HG03460 (cell line): ENCODE measurements around the gene MTSS2.
"Not testable (repeated sequence)": the region's sequence is repeated elsewhere in the genome, so short reads cannot be mapped to it uniquely, and the experiment has no call there.

Experiments used
- ATAC-seq: cut with Tn5 transposase; IDR thresholded peaks from one replicate; pipeline ENCODE4 v1.9.1; 2021; ENCODE audit not compliant: unreplicated experiment

MTSS2 gene

GRCh38 chr16:70656712-70657263 is 29.1 kb downstream of the MTSS2 start:
- ATAC-seq, result no peak

GRCh38 chr16:70656065-70656711 is 29.7 kb downstream of the MTSS2 start:
- no peak for ATAC-seq

DNA sequence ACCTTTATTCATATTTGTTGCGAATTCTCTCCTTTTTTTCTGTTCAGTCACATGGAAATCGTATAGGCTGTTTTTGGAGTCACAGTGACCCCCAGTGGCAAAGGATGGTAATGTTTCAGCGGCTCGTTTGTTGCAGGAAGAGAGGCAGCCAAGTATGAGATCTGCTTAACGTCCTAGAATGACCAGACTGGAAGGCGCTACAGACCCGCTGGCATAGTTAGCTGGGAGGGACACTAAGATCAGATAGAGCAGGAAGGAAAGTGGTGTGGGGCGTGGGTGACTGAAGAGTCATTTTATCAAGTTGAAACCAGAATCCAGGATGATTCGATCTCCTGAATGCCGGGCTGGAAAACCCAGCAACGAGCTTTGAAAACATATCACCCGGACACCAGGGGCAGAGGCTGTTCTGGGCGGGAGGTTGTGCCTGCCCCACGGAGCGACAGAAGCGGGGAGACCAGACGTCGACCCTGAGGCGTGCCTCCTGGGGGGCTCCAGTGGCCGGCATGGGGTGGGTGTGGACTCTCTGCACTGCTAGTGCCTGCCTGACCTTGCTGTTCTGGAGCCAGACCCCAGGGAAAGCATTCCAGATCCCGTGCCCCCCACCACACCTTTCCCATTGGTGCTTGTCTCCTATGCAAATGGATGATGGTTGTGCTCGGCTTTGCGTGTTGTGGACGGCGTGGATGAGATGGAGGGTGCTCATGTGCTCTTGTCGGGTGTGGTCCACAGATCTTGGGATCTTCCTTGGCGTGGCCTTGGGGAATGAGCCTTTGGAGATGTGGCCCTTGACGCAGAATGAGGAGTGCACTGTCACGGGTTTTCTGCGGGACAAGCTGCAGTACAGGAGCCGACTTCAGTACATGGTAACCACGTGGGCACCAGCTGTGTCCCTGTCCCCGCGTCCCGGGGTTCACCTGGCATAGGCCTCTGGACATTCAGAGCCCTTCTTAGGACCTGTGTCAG is 31.8 kb downstream of the MTSS2 start:
- no peak for ATAC-seq

GRCh38 chr16:70653406-70653805 is 32.4 kb downstream of the MTSS2 start:
- ATAC-seq, result no peak

DNA sequence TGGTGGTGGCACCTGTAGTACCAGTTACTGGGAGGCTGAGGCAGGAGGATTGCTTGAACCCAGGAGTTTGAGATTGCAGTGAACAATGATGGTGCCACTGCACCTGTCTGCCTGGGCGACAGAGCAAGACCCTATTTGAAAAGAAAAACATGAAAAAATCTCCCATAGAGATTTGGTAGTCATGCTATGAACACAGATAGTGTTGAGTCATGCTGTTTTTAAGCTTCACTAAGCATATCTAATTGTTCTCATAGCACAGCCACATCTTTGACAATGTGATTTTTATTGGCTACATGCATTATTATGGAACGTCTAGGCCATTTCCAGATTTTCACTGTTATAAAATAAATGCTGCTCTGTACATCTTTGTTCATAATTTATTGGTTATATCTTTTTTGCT is 33.5 kb downstream of the MTSS2 start:
- ATAC-seq, result no peak

GRCh38 chr16:70651524-70651923 is 34.3 kb downstream of the MTSS2 start:
- ATAC-seq, result no peak

GRCh38 chr16:70650216-70650615 is 35.6 kb downstream of the MTSS2 start:
- no peak for ATAC-seq

DNA sequence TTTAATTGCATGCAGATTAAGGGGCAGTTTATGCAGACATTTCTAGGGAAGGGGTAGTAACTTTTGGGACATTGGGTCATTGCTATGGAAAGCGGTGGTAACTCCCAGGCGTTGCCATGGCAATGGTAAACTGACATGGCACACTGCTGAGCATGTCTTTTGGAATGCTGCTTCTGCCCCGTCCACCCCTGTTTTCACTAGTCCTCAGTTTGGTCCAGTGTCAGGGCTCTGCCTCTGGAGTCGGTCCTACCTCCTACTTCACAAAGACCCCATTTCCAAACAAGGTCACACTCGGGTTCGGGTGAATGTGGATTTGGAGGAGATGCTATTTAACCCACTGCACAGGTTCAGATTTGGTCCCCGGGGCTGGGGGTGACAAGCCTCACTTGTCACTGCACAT is 36.6 kb downstream of the MTSS2 start:
- no peak for ATAC-seq

GRCh38 chr16:70648606-70649005 is 37.2 kb downstream of the MTSS2 start:
- ATAC-seq, result no peak

- no peak for ATAC-seq
These were observed 38.2 kb downstream of the MTSS2 start for GRCh38 chr16:70647441-70648359.

DNA sequence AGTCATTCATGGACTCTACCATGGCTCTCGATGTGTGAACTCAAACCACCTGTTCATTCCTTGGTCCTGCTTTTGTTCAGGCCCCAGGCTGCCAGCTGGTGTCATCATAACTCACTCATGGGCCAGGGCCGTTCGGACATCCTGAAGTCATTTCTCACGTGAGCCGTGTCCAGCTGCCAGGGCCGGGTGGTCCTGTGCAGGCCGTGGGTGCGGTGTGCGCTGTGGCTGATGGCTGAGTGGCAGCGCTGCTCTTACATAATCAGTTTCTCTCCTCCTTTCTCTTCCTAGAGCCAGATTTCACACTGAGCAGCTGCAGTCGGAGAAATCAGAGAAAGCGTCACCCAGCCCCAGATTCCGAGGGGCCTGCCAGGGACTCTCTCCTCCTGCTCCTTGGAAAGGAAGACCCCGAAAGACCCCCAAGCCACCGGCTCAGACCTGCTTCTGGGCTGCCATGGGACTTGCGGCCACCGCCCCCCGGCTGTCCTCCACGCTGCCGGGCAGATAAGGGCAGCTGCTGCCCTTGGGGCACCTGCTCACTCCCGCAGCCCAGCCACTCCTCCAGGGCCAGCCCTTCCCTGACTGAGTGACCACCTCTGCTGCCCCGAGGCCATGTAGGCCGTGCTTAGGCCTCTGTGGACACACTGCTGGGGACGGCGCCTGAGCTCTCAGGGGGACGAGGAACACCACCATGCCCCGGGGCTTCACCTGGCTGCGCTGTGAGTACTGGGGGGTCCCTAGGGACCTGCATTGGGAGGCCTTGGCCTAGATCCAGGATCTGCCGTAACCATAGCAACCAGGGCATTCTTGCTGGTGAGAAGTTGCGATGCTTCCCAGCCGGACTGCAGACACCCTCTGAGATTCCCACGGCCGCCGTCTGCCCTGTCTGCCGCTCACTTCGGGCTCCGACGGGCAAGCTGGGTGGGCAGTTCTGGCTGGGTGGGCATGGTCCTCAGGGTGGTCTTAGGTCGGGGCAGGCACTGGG is 39.3 kb downstream of the MTSS2 start, which contains the start of gene IL34:
IL34 (plus strand) TSS at position 300 of the 982 bp plus-strand sequence; CDS start at position 689, 389 bp downstream.
- no peak for ATAC-seq

DNA sequence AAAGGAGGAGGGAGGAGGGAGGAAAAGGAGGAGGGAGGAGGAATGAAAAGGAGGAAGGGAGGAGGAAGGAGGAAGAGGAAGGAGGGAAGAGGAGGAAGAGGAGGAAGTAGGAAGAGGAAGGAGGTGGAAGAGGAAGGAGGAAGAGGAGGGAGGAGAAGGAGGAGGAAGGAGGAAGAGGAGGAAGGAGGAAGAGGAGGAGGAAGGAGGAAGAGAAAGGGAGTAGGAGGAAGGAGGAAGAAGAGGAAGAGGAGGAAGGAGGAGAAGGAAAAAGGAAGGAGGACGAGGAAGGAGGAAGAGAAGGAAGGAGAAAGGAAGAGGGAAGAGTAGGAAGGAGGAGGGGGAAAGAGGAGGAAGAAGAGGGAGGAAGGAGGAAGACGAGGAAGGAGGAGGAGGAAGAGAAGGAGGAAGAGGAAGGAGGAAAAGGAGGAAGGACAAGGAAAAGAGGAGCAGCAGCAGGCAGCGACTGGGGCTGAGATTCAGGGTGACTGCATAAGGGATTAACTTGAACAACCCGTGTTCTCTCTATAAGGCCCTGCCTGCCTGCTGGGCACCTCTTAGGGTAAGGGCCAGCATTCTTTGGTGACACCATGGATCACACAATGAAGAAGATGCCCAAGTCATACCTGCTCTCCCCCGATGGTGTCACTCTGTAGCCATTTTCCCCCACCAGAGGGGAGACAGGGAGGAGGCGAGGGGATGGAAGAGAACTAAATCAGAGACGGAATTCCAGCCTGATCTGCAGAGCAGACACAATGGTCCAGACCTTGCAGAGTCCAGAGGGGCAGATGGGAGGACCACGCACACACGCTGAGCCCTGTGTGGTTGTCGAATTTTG is 40.9 kb downstream of the MTSS2 start:
- no peak for ATAC-seq

GRCh38 chr16:70643264-70643663 is 42.6 kb downstream of the MTSS2 start:
- ATAC-seq, result not testable (repeated sequence)

GRCh38 chr16:70642633-70643032 is 43.2 kb downstream of the MTSS2 start:
- no peak for ATAC-seq

- no peak for ATAC-seq
These were observed 46.8 kb downstream of the MTSS2 start for GRCh38 chr16:70638814-70639792.
